Testis (tissue), 3 donors: ENCODE data around the gene STK32A. TPM values are rescaled to one million over a fixed set of nuclear protein-coding genes. Genes with fewer than 3 reads are reported as not detected.

Experiments used
- DNase-seq: peaks from one replicate; pipeline ENCODE4 v3.0.0-alpha.2; 2019
- H3K27ac ChIP-seq, 2 donors: fragments of 200-600 bp; sonication (generic); one replicate each; pipeline ENCODE4 v1.5.1; 2019
- H3K27me3 ChIP-seq: fragments of 200-600 bp; sonication (generic); one replicate; pipeline ENCODE4 v1.5.1; 2019
- H3K36me3 ChIP-seq: fragments of 200-600 bp; sonication (generic); one replicate; pipeline ENCODE4 v1.5.1; 2017; ENCODE audit warnings: low read depth; ENCODE audit errors: missing control alignments
- H3K4me1 ChIP-seq: fragments of 200-600 bp; sonication (generic); one replicate; pipeline ENCODE4 v1.5.1; 2019
- H3K4me3 ChIP-seq, 2 donors: fragments of 200-600 bp; sonication (generic); one replicate each; pipeline ENCODE4 v1.5.1; 2017 to 2019
- H3K9me3 ChIP-seq: fragments of 200-600 bp; sonication (generic); one replicate; pipeline ENCODE4 v1.5.1; 2017
- CTCF ChIP-seq, 3 experiments: fragments of 450-650 bp in 2 of 3; fragments of 200-600 bp in 1 of 3; sonication (generic) in 1 of 3; IDR thresholded peaks; one replicate each; pipeline ENCODE4 v1.5.1; 2016 to 2019; ENCODE audit warnings: antibody characterized with exemption in 3 of 3, mild to moderate bottlenecking in 2 of 3, moderate library complexity in 1 of 3
- POLR2A ChIP-seq: fragments of 450-650 bp; IDR thresholded peaks from one replicate; pipeline ENCODE4 v1.6.1; 2017; ENCODE audit warnings: antibody characterized with exemption, mild to moderate bottlenecking, moderate library complexity
- WGBS, 2 donors: methylation state at CpG; one replicate each; pipeline ENCODE4 v1.1.5; 2018; 5-methylcytosine and 5-hydroxymethylcytosine counted together
- intact Hi-C: fragments of 100-400 bp; cut with DNase I; formaldehyde crosslinking; loops from one replicate; pipeline ENCODE4 v1.15.1; 2023; ENCODE audit warnings: low total_unique reads
- polyA plus RNA-seq: library from polyadenylated mRNA; stranded (reverse); fragments of 350-450 nt; fragmentation: Illumina TruSeq; extraction: RNeasy Lipid Tissue Mini Kit (QIAGEN cat#74804); gene quantifications from one replicate; pipeline ENCODE4 v1.2.3, GENCODE V29; 2014; ENCODE audit warnings: low read depth, low replicate concordance; ENCODE audit not compliant: insufficient read depth
- total RNA-seq, 2 donors: library from RNA; depleted of rRNA; stranded (reverse); fragments of >200 nt; gene quantifications; one replicate each; pipeline ENCODE4 v1.2.3, GENCODE V29; 2016

The STK32A gene
- total and polyA plus RNA-seq, 3 donors from 2014 or later, result 3.9 to 7.9 (median 6.0) TPM

- Histone ChIP-seq H3K4me1 (peaks cover 6% of the 10 kb centered on the region), H3K27me3 (no peaks in the 10 kb centered on the region), H3K27ac (no peak overlapping the region), H3K9me3 (no peaks in the 10 kb centered on the region), H3K4me3 (no peak overlapping the region), H3K36me3 (no peaks in the 10 kb centered on the region)
- 62% methylated on average over 3 of the region's 3 CpGs for WGBS, 2 donors
- intact Hi-C loops, result no loop called here
- TF ChIP-seq POLR2A (no peak), CTCF (IDR thresholded peaks at IDR 0.05) (no peak)
- no peak for DNase-seq
Observed at GRCh38 chr5:147426640-147427327, 192.0 kb downstream of the STK32A start.

- Histone ChIP-seq H3K36me3 (no peaks in the 10 kb centered on the region), H3K27ac (no peak overlapping the region), H3K4me1 (peaks cover 13% of the 10 kb centered on the region), H3K4me3 (no peak overlapping the region), H3K27me3 (no peaks in the 10 kb centered on the region), H3K9me3 (no peaks in the 10 kb centered on the region)
- TF ChIP-seq CTCF (IDR thresholded peaks at IDR 0.05), result no peak
- no peak for TF ChIP-seq POLR2A
- 27 to 42% methylated on average over 1 of the region's 1 CpG for WGBS, 2 donors
- intact Hi-C loops, result no loop called here
- DNase-seq, result no peak
Observed at GRCh38 chr5:147427521-147428401, 192.9 kb downstream of the STK32A start.

- intact Hi-C loops, result no loop called here
- no peak overlapping the region for H3K27ac ChIP-seq
- DNase-seq, result no peak
- H3K9me3 ChIP-seq, result no peaks in the 10 kb centered on the region
- no peaks in the 10 kb centered on the region for H3K36me3 ChIP-seq
- H3K27me3 ChIP-seq, result no peaks in the 10 kb centered on the region
- TF ChIP-seq POLR2A (no peak), CTCF (IDR thresholded peaks at IDR 0.05) (no peak)
- peaks cover 13% of the 10 kb centered on the region for H3K4me1 ChIP-seq
- no peak overlapping the region for H3K4me3 ChIP-seq
- WGBS, 2 donors, result 83 to 93% methylated on average over 2 of the region's 2 CpGs
Observed at GRCh38 chr5:147430628-147431027, 195.8 kb downstream of the STK32A start.

- Histone ChIP-seq H3K9me3 (no peaks in the 10 kb centered on the region), H3K27me3 (no peaks in the 10 kb centered on the region), H3K4me3 (no peak overlapping the region), H3K27ac (no peak overlapping the region), H3K36me3 (no peaks in the 10 kb centered on the region), H3K4me1 (peaks cover 13% of the 10 kb centered on the region)
- TF ChIP-seq CTCF (IDR thresholded peaks at IDR 0.05), result no peak
- TF ChIP-seq POLR2A, result no peak
- 62 to 68% methylated on average over 3 of the region's 3 CpGs for WGBS, 2 donors
- intact Hi-C loops, result no loop called here
- no peak for DNase-seq
Observed at GRCh38 chr5:147431586-147431985, 196.8 kb downstream of the STK32A start.
